ENCODE measurements around the gene MACROD2. TPM values are rescaled to one million over a fixed set of nuclear protein-coding genes. Genes with fewer than 3 reads are reported as not detected.

MACROD2 gene
- total and polyA plus RNA-seq, 11 donors: 0.54 to 5.4 (median 2.4) TPM

DNA sequence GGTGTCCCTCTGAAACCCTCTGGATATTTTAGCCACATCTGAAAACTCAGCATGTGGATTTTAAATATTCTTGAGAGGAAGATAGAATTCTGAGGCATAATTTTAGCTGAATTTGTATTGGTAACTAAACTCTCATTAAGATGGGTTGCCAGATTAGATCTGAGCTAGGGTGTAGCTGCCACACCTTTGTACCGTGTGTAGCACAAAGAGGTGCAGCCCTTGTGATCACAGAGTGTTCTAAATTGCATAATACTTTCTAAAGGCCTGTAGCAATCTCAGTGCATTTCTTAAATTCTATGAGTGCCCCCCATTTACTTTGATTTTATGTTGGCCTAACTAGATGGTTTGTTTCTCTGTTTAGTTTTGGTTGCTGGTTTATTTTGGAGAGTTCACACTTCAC lies 289.1 kb downstream of the MACROD2 start:
- H3K4me1 ChIP-seq: no peaks in the 10 kb centered on the region
- no peaks in the 10 kb centered on the region for H3K27me3 ChIP-seq
- H3K4me3 ChIP-seq: no peak overlapping the region
- TF ChIP-seq, protein P1, sequence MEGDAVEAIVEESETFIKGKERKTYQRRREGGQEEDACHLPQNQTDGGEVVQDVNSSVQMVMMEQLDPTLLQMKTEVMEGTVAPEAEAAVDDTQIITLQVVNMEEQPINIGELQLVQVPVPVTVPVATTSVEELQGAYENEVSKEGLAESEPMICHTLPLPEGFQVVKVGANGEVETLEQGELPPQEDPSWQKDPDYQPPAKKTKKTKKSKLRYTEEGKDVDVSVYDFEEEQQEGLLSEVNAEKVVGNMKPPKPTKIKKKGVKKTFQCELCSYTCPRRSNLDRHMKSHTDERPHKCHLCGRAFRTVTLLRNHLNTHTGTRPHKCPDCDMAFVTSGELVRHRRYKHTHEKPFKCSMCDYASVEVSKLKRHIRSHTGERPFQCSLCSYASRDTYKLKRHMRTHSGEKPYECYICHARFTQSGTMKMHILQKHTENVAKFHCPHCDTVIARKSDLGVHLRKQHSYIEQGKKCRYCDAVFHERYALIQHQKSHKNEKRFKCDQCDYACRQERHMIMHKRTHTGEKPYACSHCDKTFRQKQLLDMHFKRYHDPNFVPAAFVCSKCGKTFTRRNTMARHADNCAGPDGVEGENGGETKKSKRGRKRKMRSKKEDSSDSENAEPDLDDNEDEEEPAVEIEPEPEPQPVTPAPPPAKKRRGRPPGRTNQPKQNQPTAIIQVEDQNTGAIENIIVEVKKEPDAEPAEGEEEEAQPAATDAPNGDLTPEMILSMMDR (IDR thresholded peaks at IDR 0.05): no peak
- TF ChIP-seq POLR2A (IDR thresholded peaks at IDR 0.05): no peak
- no peak overlapping the region for H3K27ac ChIP-seq
- H3K36me3 ChIP-seq: no peaks in the 10 kb centered on the region
- intact Hi-C loops (cut with DNase I): no loop called here
- DNase-seq (no peak), ATAC-seq (no peak)
- 74 to 82% (median 79%) methylated on average over 1 of the region's 1 CpG for WGBS, 4 donors
- no peaks in the 10 kb centered on the region for H3K9me3 ChIP-seq

DNA sequence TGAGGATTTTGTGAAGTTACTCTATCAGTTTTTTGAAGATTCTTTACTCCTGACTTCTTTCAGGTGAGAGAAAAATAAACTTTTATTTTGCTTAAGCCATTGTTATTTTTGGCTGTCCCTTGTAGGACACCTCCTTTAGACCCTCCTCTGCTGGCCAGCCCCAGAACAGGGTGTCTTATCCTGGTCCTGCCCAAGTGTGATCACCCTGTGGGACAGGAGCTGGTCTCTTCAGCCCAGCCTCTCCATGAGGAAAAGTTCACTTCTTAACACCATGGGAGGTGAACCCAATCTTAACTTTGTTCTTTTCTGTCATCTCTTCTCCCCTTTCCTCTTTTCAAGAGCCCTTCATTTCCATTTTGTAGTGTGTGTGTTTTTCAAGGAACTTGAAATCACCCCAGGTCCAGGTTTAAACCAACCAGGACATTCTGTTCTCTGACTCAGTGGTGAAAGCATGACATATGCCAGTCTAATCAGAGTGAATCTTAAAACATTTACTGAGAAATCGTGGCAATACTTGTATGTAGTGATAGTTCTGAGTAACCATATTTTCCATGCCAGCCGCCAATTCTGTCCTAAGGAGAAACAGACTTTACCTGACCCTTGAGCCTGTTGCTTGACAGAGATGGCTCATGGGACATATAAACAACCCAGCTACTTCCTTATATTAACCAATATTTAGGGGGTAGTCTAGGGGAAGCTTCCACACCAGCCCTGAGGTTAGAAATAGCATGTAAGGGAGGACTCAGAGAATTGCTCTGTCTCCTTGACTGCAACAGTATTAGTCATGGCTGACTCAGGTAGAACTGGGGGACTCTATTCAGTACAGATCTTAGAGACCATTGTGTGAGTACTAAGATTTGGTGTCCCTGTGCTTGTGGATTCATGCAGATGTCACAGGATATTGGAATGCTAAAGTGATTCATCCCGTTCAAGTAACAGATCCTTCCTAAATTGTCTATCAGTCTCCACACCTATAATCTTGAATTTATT lies 293.3 kb downstream of the MACROD2 start:
- intact Hi-C loops (cut with DNase I): no loop called here
- no peaks in the 10 kb centered on the region for H3K4me1 ChIP-seq
- H3K9me3 ChIP-seq: no peaks in the 10 kb centered on the region
- H3K27me3 ChIP-seq: no peaks in the 10 kb centered on the region
- DNase-seq (no peak), ATAC-seq (no peak)
- H3K27ac ChIP-seq: no peak overlapping the region
- no peak overlapping the region for H3K4me3 ChIP-seq
- no peak for TF ChIP-seq POLR2A (IDR thresholded peaks at IDR 0.05)
- TF ChIP-seq, protein P1 (IDR thresholded peaks at IDR 0.05): no peak
- 76 to 86% (median 79%) methylated on average over 3 of the region's 3 CpGs for WGBS, 4 donors
- H3K36me3 ChIP-seq: no peaks in the 10 kb centered on the region

DNA sequence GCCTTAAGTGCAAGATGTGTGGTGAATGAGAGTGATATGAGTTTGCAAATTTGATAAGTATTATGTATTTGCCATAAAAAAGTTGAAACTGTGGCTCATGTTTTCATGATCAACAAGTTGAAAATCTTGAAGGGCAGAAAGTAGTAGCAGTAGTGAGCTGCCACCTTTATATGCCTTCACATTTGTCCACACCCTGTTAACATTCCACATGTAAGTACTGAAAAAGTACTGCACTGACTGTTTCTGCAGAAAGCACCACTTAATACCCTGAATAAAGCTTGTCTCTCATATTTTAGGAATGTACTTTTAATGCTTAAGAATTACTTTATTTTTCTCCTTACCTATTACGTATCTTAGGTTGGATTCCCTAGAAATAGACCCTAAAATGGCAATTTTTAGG lies 296.2 kb downstream of the MACROD2 start:
- ATAC-seq (no peak), DNase-seq (no peak)
- intact Hi-C loops (cut with DNase I): no loop called here
- 84 to 96% (median 89%) methylated on average over 1 of the region's 1 CpG for WGBS, 4 donors
- no peaks in the 10 kb centered on the region for H3K36me3 ChIP-seq
- H3K4me1 ChIP-seq: no peaks in the 10 kb centered on the region
- no peaks in the 10 kb centered on the region for H3K9me3 ChIP-seq
- no peak overlapping the region for H3K4me3 ChIP-seq
- TF ChIP-seq, protein P1 (IDR thresholded peaks at IDR 0.05): no peak
- TF ChIP-seq POLR2A (IDR thresholded peaks at IDR 0.05): no peak
- no peaks in the 10 kb centered on the region for H3K27me3 ChIP-seq
- no peak overlapping the region for H3K27ac ChIP-seq

DNA sequence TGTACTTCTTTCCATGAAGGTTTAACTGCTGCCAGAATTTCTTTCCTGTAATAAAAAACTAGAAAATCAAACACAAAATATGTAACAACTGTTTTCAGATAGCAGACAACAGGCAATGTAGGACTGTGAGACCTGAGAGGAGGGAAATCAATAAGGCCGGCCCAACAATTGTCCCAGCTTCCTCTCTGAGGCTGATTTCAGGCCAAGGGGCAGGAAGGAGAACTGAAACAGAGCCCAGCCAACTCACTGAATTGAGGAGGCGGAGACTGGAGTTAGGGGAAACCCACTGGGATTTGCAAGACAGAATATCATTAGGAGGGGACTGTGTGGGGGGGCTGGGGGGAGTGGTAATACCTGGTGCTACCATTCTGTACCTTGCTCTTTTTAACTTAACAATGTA lies 299.9 kb downstream of the MACROD2 start:
- Histone ChIP-seq H3K27me3 (no peaks in the 10 kb centered on the region), H3K9me3 (peaks cover 0 to 3% (median 0%) of the 10 kb centered on the region in 12 donors), H3K4me1 (no peaks in the 10 kb centered on the region), H3K4me3 (no peak overlapping the region), H3K36me3 (no peaks in the 10 kb centered on the region), H3K27ac (no peak overlapping the region)
- 25 to 34% (median 30%) methylated on average over 2 of the region's 2 CpGs for WGBS, 4 donors
- TF ChIP-seq, protein P1 (IDR thresholded peaks at IDR 0.05): no peak
- no peak for TF ChIP-seq POLR2A (IDR thresholded peaks at IDR 0.05)
- DNase-seq (no peak), ATAC-seq (no peak)
- intact Hi-C loops (cut with DNase I): no loop called here
